IPS-18a (cell line): ENCODE data around the gene CDK5RAP2.
A peak's percentile ranks its signal among the peaks of the same experiment; 100 is the strongest.
"Not testable (repeated sequence)": the region's sequence is repeated elsewhere in the genome, so short reads cannot be mapped to it uniquely, and the experiment has no call there.

ENCODE experiments used
- H3K27ac ChIP-seq: one replicate; pipeline ENCODE4 v1.5.1; 2013; ENCODE audit warnings: low read length
- H3K27me3 ChIP-seq: one replicate; pipeline ENCODE4 v1.6.1; 2013; ENCODE audit warnings: mild to moderate bottlenecking, low read length; ENCODE audit not compliant: control insufficient read depth, insufficient read depth
- H3K36me3 ChIP-seq: one replicate; pipeline ENCODE4 v1.6.1; 2013; ENCODE audit warnings: low read depth, low read length; ENCODE audit not compliant: control insufficient read depth
- H3K4me1 ChIP-seq: one replicate; pipeline ENCODE4 v1.6.1; 2013; ENCODE audit warnings: low read depth, low read length; ENCODE audit not compliant: control insufficient read depth
- H3K4me3 ChIP-seq: one replicate; pipeline ENCODE4 v1.5.1; 2013; ENCODE audit warnings: low read length
- H3K9ac ChIP-seq: one replicate; pipeline ENCODE4 v1.6.1; 2013; ENCODE audit warnings: mild to moderate bottlenecking, low read length, moderate library complexity
- H3K9me3 ChIP-seq: one replicate; pipeline ENCODE4 v1.6.1; 2013; ENCODE audit warnings: low read depth, low read length; ENCODE audit not compliant: control insufficient read depth

The CDK5RAP2 gene

GRCh38 chr9:120500733-120501132 is 79.2 kb downstream of the CDK5RAP2 start:
- Histone ChIP-seq H3K27ac (no peak overlapping the region), H3K9me3 (no peaks in the 10 kb centered on the region), H3K4me3 (no peak overlapping the region), H3K27me3 (no peaks in the 10 kb centered on the region), H3K4me1 (no peaks in the 10 kb centered on the region), H3K9ac (no peak overlapping the region), H3K36me3 (no peaks in the 10 kb centered on the region)

- not testable (repeated sequence) for H3K27ac ChIP-seq, H3K9ac ChIP-seq, H3K4me1 ChIP-seq, H3K36me3 ChIP-seq, H3K4me3 ChIP-seq, H3K27me3 ChIP-seq, H3K9me3 ChIP-seq
Observed at GRCh38 chr9:120497865-120498264, 82.1 kb downstream of the CDK5RAP2 start.

- H3K9ac ChIP-seq, H3K4me3 ChIP-seq, H3K27ac ChIP-seq, H3K36me3 ChIP-seq, H3K27me3 ChIP-seq, H3K9me3 ChIP-seq, H3K4me1 ChIP-seq: not testable (repeated sequence)
Observed at GRCh38 chr9:120496438-120496837, 83.5 kb downstream of the CDK5RAP2 start.

GRCh38 chr9:120490888-120491595 is 88.9 kb downstream of the CDK5RAP2 start:
- H3K27ac ChIP-seq, result no peak overlapping the region
- peaks cover 28% of the 10 kb centered on the region for H3K36me3 ChIP-seq
- H3K9ac ChIP-seq, result no peak overlapping the region
- no peaks in the 10 kb centered on the region for H3K9me3 ChIP-seq
- H3K27me3 ChIP-seq, result no peaks in the 10 kb centered on the region
- H3K4me1 ChIP-seq, result peaks cover 18% of the 10 kb centered on the region
- H3K4me3 ChIP-seq, result no peak overlapping the region

- Histone ChIP-seq H3K4me1 (peaks cover 35% of the 10 kb centered on the region), H3K27me3 (no peaks in the 10 kb centered on the region), H3K27ac (no peak overlapping the region), H3K9ac (no peak overlapping the region), H3K36me3 (peaks cover 50% of the 10 kb centered on the region), H3K4me3 (no peak overlapping the region), H3K9me3 (no peaks in the 10 kb centered on the region)
Observed at GRCh38 chr9:120486835-120487234, 93.1 kb downstream of the CDK5RAP2 start.

- Histone ChIP-seq H3K9ac (no peak overlapping the region), H3K9me3 (no peaks in the 10 kb centered on the region), H3K4me3 (no peak overlapping the region), H3K27me3 (no peaks in the 10 kb centered on the region), H3K36me3 (peaks cover 50% of the 10 kb centered on the region), H3K4me1 (peaks cover 30% of the 10 kb centered on the region), H3K27ac (no peak overlapping the region)
Observed at GRCh38 chr9:120486347-120486746, 93.6 kb downstream of the CDK5RAP2 start.

GRCh38 chr9:120485788-120486187 is 94.2 kb downstream of the CDK5RAP2 start:
- Histone ChIP-seq H3K9ac (no peak overlapping the region), H3K36me3 (peaks cover 50% of the 10 kb centered on the region), H3K9me3 (no peaks in the 10 kb centered on the region), H3K27ac (no peak overlapping the region), H3K4me3 (no peak overlapping the region), H3K4me1 (peaks cover 25% of the 10 kb centered on the region), H3K27me3 (no peaks in the 10 kb centered on the region)

GRCh38 chr9:120484162-120484561 is 95.8 kb downstream of the CDK5RAP2 start:
- no peak overlapping the region for H3K27ac ChIP-seq
- H3K4me1 ChIP-seq, result peaks cover 18% of the 10 kb centered on the region
- H3K9ac ChIP-seq, result no peak overlapping the region
- no peaks in the 10 kb centered on the region for H3K27me3 ChIP-seq
- H3K4me3 ChIP-seq, result no peak overlapping the region
- H3K9me3 ChIP-seq, result no peaks in the 10 kb centered on the region
- peaks cover 47% of the 10 kb centered on the region for H3K36me3 ChIP-seq

GRCh38 chr9:120482424-120483186 is 97.4 kb downstream of the CDK5RAP2 start:
- no peaks in the 10 kb centered on the region for H3K9me3 ChIP-seq
- peaks cover 33% of the 10 kb centered on the region for H3K36me3 ChIP-seq
- H3K9ac ChIP-seq, result no peak overlapping the region

GRCh38 chr9:120481846-120482245 is 98.1 kb downstream of the CDK5RAP2 start:
- no peak overlapping the region for H3K4me3 ChIP-seq
- H3K27ac ChIP-seq, result no peak overlapping the region
- no peaks in the 10 kb centered on the region for H3K9me3 ChIP-seq
- H3K9ac ChIP-seq, result no peak overlapping the region
- H3K27me3 ChIP-seq, result no peaks in the 10 kb centered on the region
- H3K4me1 ChIP-seq, result peaks cover 18% of the 10 kb centered on the region
- peaks cover 33% of the 10 kb centered on the region for H3K36me3 ChIP-seq

More at GRCh38 chr9:120482424-120483186, 97.4 kb downstream of the CDK5RAP2 start:
- Histone ChIP-seq H3K4me1 (peaks cover 18% of the 10 kb centered on the region), H3K4me3 (no peak overlapping the region), H3K27me3 (no peaks in the 10 kb centered on the region), H3K27ac (peak overlapping the region; percentile 10)

GRCh38 chr9:120481248-120481647 is 98.7 kb downstream of the CDK5RAP2 start:
- Histone ChIP-seq H3K9ac (no peak overlapping the region), H3K27me3 (no peaks in the 10 kb centered on the region), H3K9me3 (no peaks in the 10 kb centered on the region), H3K4me3 (no peak overlapping the region), H3K4me1 (peaks cover 18% of the 10 kb centered on the region), H3K36me3 (peaks cover 31% of the 10 kb centered on the region), H3K27ac (no peak overlapping the region)

GRCh38 chr9:120480707-120481106 is 99.3 kb downstream of the CDK5RAP2 start:
- Histone ChIP-seq H3K4me3 (no peak overlapping the region), H3K9me3 (no peaks in the 10 kb centered on the region), H3K36me3 (peaks cover 30% of the 10 kb centered on the region), H3K9ac (no peak overlapping the region), H3K27me3 (no peaks in the 10 kb centered on the region), H3K4me1 (peaks cover 18% of the 10 kb centered on the region), H3K27ac (no peak overlapping the region)
